Gastroesophageal sphincter (tissue), 3 donors: ENCODE data around the gene RRP12.

ENCODE experiments used
- POLR2A ChIP-seq, 2 donors: fragments of 450-650 bp; IDR thresholded peaks; one replicate each; pipeline ENCODE4 v1.6.1; 2017; ENCODE audit warnings: antibody characterized with exemption in 2 of 2, mild to moderate bottlenecking in 2 of 2, moderate library complexity in 1 of 2
- TF ChIP-seq, protein P1 (sequence below), 4 experiments: fragments of 200-600 bp in 2 of 4; fragments of 450-650 bp in 2 of 4; sonication (generic) in 1 of 4; IDR thresholded peaks; one replicate each; pipeline ENCODE4 v1.5.1; 2017 to 2019; ENCODE audit warnings: antibody characterized with exemption in 4 of 4, mild to moderate bottlenecking in 2 of 4, moderate library complexity in 2 of 4

GRCh38 chr10:97376413-97376812, 24.7 kb downstream of the RRP12 start:
- TF ChIP-seq, protein P1, sequence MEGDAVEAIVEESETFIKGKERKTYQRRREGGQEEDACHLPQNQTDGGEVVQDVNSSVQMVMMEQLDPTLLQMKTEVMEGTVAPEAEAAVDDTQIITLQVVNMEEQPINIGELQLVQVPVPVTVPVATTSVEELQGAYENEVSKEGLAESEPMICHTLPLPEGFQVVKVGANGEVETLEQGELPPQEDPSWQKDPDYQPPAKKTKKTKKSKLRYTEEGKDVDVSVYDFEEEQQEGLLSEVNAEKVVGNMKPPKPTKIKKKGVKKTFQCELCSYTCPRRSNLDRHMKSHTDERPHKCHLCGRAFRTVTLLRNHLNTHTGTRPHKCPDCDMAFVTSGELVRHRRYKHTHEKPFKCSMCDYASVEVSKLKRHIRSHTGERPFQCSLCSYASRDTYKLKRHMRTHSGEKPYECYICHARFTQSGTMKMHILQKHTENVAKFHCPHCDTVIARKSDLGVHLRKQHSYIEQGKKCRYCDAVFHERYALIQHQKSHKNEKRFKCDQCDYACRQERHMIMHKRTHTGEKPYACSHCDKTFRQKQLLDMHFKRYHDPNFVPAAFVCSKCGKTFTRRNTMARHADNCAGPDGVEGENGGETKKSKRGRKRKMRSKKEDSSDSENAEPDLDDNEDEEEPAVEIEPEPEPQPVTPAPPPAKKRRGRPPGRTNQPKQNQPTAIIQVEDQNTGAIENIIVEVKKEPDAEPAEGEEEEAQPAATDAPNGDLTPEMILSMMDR (IDR thresholded peaks at IDR 0.05), result no peak
- no peak for TF ChIP-seq POLR2A (IDR thresholded peaks at IDR 0.05)
